CD14-positive monocyte (primary cell): ENCODE results near the gene FATE1. TPM values are rescaled to one million over a fixed set of nuclear protein-coding genes. Genes with fewer than 3 reads are reported as not detected.

Experiments used
- DNase-seq, 3 donors: peaks; one replicate each; pipeline ENCODE4 v3.0.0-alpha.2; 2011 to 2022
- H2AFZ ChIP-seq: 2 replicates; pipeline ENCODE4 v1.6.0; 2012; ENCODE audit warnings: mild to moderate bottlenecking, low read depth, low read length, inconsistent platforms; ENCODE audit not compliant: insufficient read depth, poor library complexity, severe bottlenecking
- H3K27ac ChIP-seq, 2 donors: 1 replicate in 1 of 2; 2 replicates in 1 of 2; pipeline ENCODE4 v1.5.1; 2012 to 2013; ENCODE audit warnings: low read length in 2 of 2, control low read depth in 1 of 2, inconsistent platforms in 1 of 2, low read depth in 1 of 2, mild to moderate bottlenecking in 1 of 2
- H3K27me3 ChIP-seq, 2 donors: one replicate each; pipeline versions ENCODE4 v1.6.0 to v1.6.1; 2011 to 2013; ENCODE audit warnings: low read length in 2 of 2; ENCODE audit not compliant: control insufficient read depth in 2 of 2, insufficient read depth in 2 of 2
- H3K36me3 ChIP-seq, 2 donors: replicated peaks in 1 of 2; 1 replicate in 1 of 2; 2 replicates in 1 of 2; pipeline versions ENCODE4 v1.5.1 to v1.6.1; 2012 to 2013; ENCODE audit warnings: low read length in 2 of 2, control low read depth in 1 of 2, inconsistent platforms in 1 of 2, mild to moderate bottlenecking in 1 of 2; ENCODE audit not compliant: insufficient read depth in 2 of 2, control insufficient read depth in 1 of 2
- H3K4me1 ChIP-seq, 2 donors: 1 replicate in 1 of 2; 2 replicates in 1 of 2; pipeline versions ENCODE4 v1.5.1 to v1.6.1; 2012 to 2013; ENCODE audit warnings: low read length in 2 of 2, control low read depth in 1 of 2, inconsistent platforms in 1 of 2, mild to moderate bottlenecking in 1 of 2, moderate library complexity in 1 of 2; ENCODE audit not compliant: insufficient read depth in 2 of 2, control insufficient read depth in 1 of 2
- H3K4me2 ChIP-seq: replicated peaks from 2 replicates; pipeline ENCODE3; 2012; ENCODE audit warnings: low read length, moderate library complexity, mild to moderate bottlenecking; ENCODE audit not compliant: poor library complexity, severe bottlenecking; ENCODE audit errors: extremely low read depth
- H3K4me3 ChIP-seq, 3 experiments: fragments of 200-600 bp in 1 of 3; sonication (generic) in 1 of 3; replicated peaks in 1 of 3; 1 replicate in 2 of 3; 2 replicates in 1 of 3; pipeline ENCODE4 v1.5.1; 2011 to 2013; ENCODE audit warnings: low read length in 3 of 3, mild to moderate bottlenecking in 3 of 3, control low read depth in 2 of 3, low read depth in 2 of 3, inconsistent platforms in 1 of 3, moderate library complexity in 1 of 3
- H3K79me2 ChIP-seq: 2 replicates; pipeline ENCODE4 v1.6.0; 2012; ENCODE audit warnings: mild to moderate bottlenecking, control low read depth, inconsistent platforms, low read length, moderate library complexity; ENCODE audit not compliant: insufficient read depth
- H3K9ac ChIP-seq: 2 replicates; pipeline ENCODE4 v1.6.0; 2017; ENCODE audit warnings: low read length, mild to moderate bottlenecking; ENCODE audit not compliant: insufficient read depth, poor library complexity, severe bottlenecking
- H3K9me3 ChIP-seq, 2 donors: replicated peaks in 1 of 2; 1 replicate in 1 of 2; 2 replicates in 1 of 2; pipeline versions ENCODE4 v1.5.1 to v1.6.1; 2012 to 2013; ENCODE audit warnings: low read length in 2 of 2, control low read depth in 1 of 2; ENCODE audit not compliant: control insufficient read depth in 1 of 2, insufficient read depth in 1 of 2
- H4K20me1 ChIP-seq: 2 replicates; pipeline ENCODE4 v1.6.0; 2012; ENCODE audit warnings: mild to moderate bottlenecking, low read length, control low read depth, moderate library complexity; ENCODE audit not compliant: insufficient read depth
- H3K27ac Mint-ChIP-seq, 7 donors: one replicate each; pipeline ENCODE4 v1.8.0; 2020; ENCODE audit warnings: mild to moderate bottlenecking in 7 of 7, mixed read lengths in 7 of 7, moderate library complexity in 6 of 7, inconsistent platforms in 2 of 7
- H3K27me3 Mint-ChIP-seq, 3 donors: one replicate each; pipeline ENCODE4 v1.8.0; 2021 to 2022; ENCODE audit warnings: low read depth in 3 of 3, mild to moderate bottlenecking in 3 of 3, mixed read lengths in 3 of 3, moderate library complexity in 3 of 3, inconsistent platforms in 1 of 3
- H3K36me3 Mint-ChIP-seq, 2 donors: one replicate each; pipeline ENCODE4 v1.8.0; 2020; ENCODE audit warnings: mixed read lengths in 2 of 2, inconsistent platforms in 1 of 2, mild to moderate bottlenecking in 1 of 2
- H3K4me1 Mint-ChIP-seq: one replicate; pipeline ENCODE4 v1.8.0; 2020; ENCODE audit warnings: mild to moderate bottlenecking, mixed read lengths
- H3K4me3 Mint-ChIP-seq, 2 donors: one replicate each; pipeline ENCODE4 v1.8.0; 2020; ENCODE audit warnings: mild to moderate bottlenecking in 2 of 2, mixed read lengths in 2 of 2, moderate library complexity in 1 of 2
- H3K9me3 Mint-ChIP-seq, 7 donors: one replicate each; pipeline ENCODE4 v1.8.0; 2020 to 2022; ENCODE audit warnings: mixed read lengths in 7 of 7, mild to moderate bottlenecking in 6 of 7, moderate library complexity in 6 of 7, inconsistent platforms in 2 of 7
- CTCF ChIP-seq: fragments of 200-600 bp; IDR thresholded peaks from one replicate; pipeline ENCODE4 v1.8.0; 2022; ENCODE audit warnings: antibody characterized with exemption, mild to moderate bottlenecking
- WGBS: methylation state at CpG from one replicate; pipeline ENCODE4 v1.1.5; 2013; ENCODE audit warnings: missing lambda C conversion rate; ENCODE audit not compliant: insufficient coverage; 5-methylcytosine and 5-hydroxymethylcytosine counted together
- intact Hi-C, 2 donors: fragments of 100-400 bp; cut with micrococcal nuclease; formaldehyde crosslinking; loops; one replicate each; pipeline versions ENCODE4 v1.15.0 to v1.15.1; 2023
- polyA plus RNA-seq, 3 donors: library from polyadenylated mRNA; depleted of rRNA in 1 of 3; unstranded in 2 of 3; stranded (reverse) in 1 of 3; fragments of 300-500 nt in 2 of 3; fragments of >200 nt in 1 of 3; fragmentation: Illumina TruSeq in 2 of 3; gene quantifications; 1 replicate in 2 of 3; 2 replicates in 1 of 3; pipeline ENCODE4 v1.2.3, GENCODE V29; 2012 to 2021

FATE1 gene
- polyA plus RNA-seq, 3 donors, result not detected

- Mint-ChIP-seq H3K36me3 (no peaks in the 10 kb centered on the region), H3K27ac (no peak overlapping the region), H3K4me3 (no peak overlapping the region), H3K4me1 (no peaks in the 10 kb centered on the region), H3K27me3 (peaks cover 0 to 3% (median 3%) of the 10 kb centered on the region in 3 donors), H3K9me3 (peaks cover 0 to 6% (median 0%) of the 10 kb centered on the region in 7 donors)
- Histone ChIP-seq H3K4me2 (no peak overlapping the region), H2AFZ (no peak overlapping the region), H3K4me3 (no peak overlapping the region), H3K27me3 (no peaks in the 10 kb centered on the region), H4K20me1 (no peaks in the 10 kb centered on the region), H3K4me1 (no peaks in the 10 kb centered on the region), H3K9me3 (no peaks in the 10 kb centered on the region), H3K79me2 (no peaks in the 10 kb centered on the region), H3K27ac (no peak overlapping the region), H3K36me3 (no peaks in the 10 kb centered on the region), H3K9ac (no peak overlapping the region)
- intact Hi-C loops, result no loop called here
- no peak for DNase-seq
- WGBS, result no CpG with 5 or more reads among the region's 7 CpGs
- TF ChIP-seq CTCF, result no peak
These were observed 12.3 kb upstream of the FATE1 start for GRCh38 chrX:151703487-151703886.

DNA sequence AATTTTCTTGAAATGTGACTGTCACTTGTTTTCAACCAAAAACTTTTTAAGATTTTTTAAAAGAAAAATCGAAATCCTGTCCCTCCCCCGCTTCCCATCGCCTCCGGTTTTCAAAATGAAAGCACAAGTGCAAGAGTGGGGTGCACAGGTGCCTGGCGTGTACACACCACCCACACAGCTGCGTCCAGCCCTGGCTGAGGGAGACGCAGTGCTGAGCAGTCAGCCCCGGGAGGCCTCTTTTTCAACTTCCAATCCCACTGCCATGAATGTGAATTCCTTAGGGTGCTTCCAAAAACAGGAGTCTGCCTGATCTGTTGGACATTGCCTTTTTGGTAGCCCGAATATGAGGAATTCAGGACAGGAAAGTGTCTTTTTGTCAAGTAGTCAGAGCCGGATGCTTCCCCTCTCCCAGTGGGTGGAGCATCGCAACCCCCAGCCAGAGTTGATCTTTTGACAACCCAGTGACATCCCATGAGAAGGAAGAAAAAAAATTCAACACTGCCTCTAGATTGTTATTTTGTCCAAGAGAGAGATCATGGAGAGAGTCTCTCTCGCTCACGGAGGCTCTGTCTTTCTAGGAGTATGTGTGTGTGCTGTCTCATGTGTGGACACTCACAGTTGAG, 11.7 kb upstream of the FATE1 start:
- H3K9me3 Mint-ChIP-seq, result peaks cover 0 to 6% (median 0%) of the 10 kb centered on the region in 7 donors
- intact Hi-C loops, result no loop called here
- H3K79me2 ChIP-seq, result no peaks in the 10 kb centered on the region
- TF ChIP-seq CTCF, result no peak
- no peaks in the 10 kb centered on the region for H3K4me1 ChIP-seq
- H3K36me3 ChIP-seq, result no peaks in the 10 kb centered on the region
- 87% methylated on average over 4 of the region's 13 CpGs for WGBS
- H3K4me2 ChIP-seq, result no peak overlapping the region
- no peak overlapping the region for H3K27ac ChIP-seq
- H3K9me3 ChIP-seq, result no peaks in the 10 kb centered on the region
- peaks cover 0 to 3% (median 3%) of the 10 kb centered on the region in 3 donors for H3K27me3 Mint-ChIP-seq
- H3K27me3 ChIP-seq, result no peaks in the 10 kb centered on the region
- no peak for DNase-seq
- no peak overlapping the region for H3K9ac ChIP-seq
- H3K4me3 Mint-ChIP-seq, result no peak overlapping the region
- no peak overlapping the region for H2AFZ ChIP-seq
- no peaks in the 10 kb centered on the region for H3K4me1 Mint-ChIP-seq
- H3K27ac Mint-ChIP-seq, result no peak overlapping the region
- H3K36me3 Mint-ChIP-seq, result no peaks in the 10 kb centered on the region
- H3K4me3 ChIP-seq, result no peak overlapping the region
- H4K20me1 ChIP-seq, result no peaks in the 10 kb centered on the region
